DMS53 treated with DMSO at 0.1 percent for 48 hours (cell line): ENCODE data around the gene METTL16.
A peak's percentile ranks its signal among the peaks of the same experiment; 100 is the strongest.
"Not testable (repeated sequence)": the region's sequence is repeated elsewhere in the genome, so short reads cannot be mapped to it uniquely, and the experiment has no call there.

ENCODE experiments used
- DNase-seq: peaks from one replicate; lab custom pipeline; 2025; ENCODE audit not compliant: unreplicated experiment; lab: John Stamatoyannopoulos, UW

The METTL16 gene

DNA sequence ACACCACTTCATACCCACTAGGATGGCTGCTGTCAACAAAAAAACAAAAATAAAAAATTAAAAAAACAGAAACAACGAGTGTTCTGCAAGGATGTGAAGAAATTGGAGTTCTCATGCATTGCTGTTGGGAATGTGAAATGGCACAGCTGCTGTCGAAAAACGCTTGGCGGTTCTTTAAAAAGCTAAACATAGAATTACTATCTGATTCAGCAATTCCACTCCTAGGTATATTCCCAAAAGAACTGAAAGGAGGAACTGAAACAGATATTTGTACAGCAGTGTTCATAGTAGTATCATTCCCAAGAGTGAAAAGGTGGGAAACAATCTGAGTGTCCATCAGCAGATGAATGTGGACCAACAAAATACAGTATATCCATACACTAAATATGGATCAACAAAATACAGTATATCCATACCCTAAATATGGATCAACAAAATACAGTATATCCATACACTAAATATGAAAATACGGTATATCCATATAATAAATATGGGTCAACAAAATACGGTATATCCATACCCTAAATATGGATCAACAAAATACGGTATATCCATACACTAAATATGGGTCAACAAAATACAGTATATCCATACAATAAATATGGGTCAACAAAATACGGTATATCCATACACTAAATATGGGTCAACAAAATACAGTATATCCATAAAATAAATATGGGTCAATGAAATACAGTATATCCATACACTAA lies 8.7 kb downstream of the METTL16 start:
- DNase-seq: no peak

DNA sequence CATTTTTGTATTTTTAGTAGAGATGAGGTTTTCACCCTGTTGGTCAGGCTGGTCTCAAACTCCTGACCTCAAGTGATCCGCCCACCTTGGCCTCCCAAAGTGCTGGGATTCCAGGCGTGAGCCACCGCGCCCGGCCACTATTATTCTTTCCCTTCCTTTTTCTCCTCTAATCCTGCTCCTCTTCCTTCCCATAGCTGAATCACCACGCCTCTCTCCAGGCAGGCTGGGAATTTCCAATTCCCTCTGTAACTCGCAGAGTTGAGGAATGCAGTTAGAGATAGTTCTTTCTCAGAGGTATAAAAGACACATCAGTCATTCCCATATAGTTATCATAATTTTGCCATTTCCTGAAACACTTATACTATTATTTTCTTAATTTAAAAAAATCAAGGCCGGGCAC lies 11.2 kb downstream of the METTL16 start:
- no peak for DNase-seq

DNA sequence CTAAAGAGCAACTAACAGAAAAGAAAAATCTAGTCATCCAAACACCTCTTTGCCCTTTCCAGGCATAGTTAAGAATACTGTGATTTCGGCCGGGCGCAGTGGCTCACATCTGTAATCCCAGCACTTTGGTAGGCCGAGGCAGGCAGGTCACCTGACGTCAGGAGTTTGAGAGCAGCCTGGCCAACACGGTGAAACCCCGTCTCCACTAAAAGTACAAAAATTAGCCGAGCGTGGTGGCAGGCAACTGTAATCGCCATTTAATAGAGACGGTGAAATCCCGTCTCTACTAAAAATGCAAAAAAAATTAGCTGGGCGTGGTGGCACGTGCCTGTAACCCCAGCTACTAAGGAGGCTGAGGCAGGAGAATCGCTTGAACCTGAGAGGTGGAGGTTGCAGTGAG lies 22.4 kb downstream of the METTL16 start:
- not testable (repeated sequence) for DNase-seq

DNA sequence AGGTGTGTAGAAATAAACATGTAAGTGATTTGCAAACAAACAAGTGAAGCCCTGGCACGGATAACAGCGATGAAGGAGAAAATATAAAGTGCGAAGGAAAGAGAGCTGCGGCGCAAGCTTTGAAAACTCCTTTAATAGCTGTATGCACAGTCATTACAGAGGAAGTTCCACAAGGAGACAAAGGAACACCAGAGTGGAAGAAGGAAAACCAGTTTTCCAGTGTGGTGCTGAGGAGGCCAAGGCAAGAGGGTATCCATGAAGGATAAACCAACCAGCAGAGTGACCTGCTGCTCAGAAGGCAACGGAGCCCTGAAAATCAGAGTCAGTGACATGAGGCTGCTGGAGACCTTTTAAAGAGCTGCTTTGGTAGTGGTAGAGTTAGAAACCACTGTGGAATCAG lies 24.4 kb downstream of the METTL16 start:
- DNase-seq: no peak

DNA sequence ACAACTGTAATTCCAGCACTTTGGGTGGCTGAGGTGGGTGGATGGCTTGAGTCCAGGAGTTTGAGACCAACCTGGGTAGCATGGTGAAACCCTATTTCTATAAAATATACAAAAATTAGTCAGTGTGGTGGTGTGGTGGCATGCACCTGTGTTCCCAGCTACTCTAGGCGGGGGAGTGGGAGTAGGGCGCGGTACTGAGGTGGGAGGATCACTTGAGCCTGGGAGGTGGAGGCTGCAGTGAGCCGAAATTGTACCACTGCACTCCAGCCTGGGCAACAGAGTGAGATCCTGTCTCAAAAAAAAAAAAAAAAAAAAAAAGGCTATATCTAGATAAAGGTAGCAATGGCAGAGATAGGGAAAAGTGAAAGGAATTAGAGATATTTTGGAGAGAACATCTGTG lies 25.0 kb downstream of the METTL16 start:
- DNase-seq: not testable (repeated sequence)

DNA sequence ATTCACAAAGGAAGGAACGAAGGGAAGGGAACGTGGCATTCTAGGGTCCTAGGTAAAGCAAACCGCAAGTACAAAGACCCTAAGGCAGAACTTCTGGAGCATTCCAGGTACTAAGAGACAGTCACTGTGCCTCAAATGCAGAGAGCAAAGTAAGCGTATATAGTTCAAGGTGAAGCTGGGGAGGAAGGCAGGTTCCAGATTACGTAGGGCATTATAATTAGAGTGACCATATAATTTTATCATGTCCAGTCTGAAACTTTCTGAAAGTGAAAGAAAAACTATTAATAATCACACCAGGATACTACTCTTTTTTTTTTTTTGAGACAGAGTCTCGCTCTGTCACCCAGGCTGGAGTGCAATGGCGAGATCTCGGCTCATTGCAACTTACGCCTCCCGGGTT lies 25.7 kb downstream of the METTL16 start:
- no peak for DNase-seq

DNA sequence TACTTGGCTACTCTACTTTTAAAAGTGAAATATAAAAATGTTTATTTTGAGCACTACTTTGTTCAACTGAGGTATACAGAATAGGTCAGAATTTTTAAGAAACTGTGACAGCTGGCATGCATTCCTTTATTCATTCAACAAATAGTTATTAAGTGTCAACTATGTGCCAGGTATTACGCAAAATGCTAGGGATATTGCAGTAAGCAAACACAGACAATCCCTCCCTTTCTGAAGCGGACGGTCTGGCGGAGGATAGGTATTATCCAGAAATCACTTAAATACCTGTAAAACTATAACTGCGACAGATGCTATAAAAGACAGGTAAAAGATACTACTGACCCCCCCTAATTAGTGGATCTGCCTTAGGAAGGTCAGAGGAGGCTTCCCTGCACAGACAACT lies 26.1 kb downstream of the METTL16 start:
- DNase-seq: no peak

DNA sequence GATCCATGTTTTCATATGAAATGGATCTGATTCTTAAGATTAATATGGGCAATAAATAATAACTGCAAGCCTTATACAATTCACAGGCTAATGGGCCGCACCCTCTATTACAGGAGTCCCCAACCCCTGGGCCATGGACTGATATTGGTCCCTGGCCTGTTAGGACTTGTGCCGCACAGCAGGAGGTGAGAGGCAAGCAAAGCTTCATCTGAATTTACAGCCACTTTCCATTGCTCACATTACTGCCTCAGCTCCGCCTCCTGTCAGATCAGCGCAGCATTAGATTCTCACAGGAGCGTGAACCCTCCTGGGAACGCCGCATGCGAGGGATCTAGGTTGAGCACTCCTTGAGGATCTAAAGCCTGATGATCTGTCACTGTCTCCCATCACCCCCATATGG lies 26.8 kb downstream of the METTL16 start:
- DNase-seq: no peak

DNA sequence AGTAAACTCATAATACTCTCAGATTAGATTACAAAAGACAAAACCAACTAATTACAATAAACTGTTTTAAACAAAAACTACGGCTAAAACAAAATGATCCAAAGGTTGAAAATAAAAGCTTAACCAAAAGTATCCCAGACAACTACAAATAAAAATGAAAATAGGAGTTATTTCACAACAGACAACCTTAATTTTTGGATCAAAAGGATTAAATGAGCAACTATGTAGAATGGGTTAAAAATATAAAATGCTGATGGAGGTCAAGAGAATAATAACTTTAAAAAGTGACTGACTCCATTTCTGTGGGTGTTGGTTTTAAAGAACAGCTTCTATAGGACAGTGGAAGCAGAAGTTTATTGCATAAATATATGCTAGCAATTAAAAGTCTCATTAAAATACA lies 28.6 kb downstream of the METTL16 start:
- DNase-seq: no peak

DNA sequence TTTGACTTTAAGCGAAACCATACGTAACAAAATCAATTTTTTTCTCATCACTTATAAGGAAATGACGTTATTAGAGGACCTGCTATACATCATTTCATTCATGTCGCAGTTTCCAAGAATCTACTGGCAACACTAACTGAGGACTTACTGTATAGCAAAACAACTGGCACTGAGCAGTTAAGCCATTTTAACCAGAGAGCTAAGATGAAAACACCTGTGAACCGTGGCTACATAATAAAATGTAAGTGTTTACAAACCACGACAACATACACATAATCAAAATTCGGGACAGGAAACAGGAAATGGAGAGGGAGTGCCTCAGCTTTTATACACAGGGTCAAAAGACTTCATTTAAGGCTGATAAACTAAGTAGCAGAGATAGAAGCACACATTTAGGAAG lies 29.5 kb downstream of the METTL16 start:
- DNase-seq: no peak

DNA sequence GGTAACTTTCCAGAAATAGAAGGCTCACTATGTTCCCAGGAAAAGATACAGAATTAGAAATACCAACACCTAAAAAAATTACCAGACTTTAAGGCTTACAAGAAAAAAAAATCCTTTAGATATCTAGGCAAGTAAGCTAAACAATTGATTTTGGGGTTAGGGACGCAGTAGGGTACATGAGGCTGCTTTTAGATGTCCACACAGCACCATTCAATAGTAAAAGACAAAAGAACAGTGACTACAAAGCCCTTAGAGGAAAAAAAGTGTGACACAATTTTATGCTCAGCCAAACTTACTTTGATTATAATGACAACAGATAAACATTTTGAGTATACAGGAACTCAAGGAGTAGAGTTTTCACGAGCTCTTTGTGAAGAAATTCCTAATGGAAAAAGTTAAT lies 29.9 kb downstream of the METTL16 start:
- DNase-seq: no peak

DNA sequence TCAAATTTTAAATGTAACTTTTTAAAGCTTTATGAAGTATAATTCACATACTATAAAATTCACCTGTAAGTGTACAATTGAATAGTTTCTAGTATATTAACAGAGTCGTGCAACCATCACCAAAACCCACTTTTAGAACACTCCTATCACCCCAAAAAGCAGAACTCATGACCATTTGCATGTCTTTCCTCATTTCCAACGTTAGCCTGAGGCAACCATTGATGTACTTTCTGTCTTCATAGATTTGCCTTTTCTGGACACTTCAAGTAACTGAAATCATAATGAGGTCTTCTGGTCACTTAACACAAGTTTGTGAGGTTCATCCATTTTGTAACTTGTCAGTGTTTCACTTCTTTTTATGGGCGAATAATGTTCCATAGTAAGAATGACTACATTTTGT lies 33.2 kb downstream of the METTL16 start:
- no peak for DNase-seq

DNA sequence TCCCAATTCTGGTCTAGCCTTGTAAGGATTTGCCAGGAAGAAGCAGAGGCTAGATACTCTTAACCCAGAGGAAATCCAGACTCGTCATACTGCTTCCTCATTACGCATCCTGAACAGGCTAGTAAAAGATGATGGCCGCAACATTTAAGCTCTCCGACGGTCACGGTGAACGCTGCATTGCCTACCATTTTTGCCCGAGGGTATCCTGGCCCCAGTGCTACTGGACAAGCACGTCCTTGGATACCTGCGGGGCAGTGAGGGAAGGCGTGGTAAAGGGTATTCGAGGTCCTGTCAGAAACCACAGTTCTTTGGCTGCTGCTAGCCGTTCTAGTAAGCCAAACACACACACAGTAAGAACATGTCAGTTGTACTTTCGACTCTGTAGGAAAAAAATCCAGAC lies 36.6 kb downstream of the METTL16 start:
- no peak for DNase-seq

DNA sequence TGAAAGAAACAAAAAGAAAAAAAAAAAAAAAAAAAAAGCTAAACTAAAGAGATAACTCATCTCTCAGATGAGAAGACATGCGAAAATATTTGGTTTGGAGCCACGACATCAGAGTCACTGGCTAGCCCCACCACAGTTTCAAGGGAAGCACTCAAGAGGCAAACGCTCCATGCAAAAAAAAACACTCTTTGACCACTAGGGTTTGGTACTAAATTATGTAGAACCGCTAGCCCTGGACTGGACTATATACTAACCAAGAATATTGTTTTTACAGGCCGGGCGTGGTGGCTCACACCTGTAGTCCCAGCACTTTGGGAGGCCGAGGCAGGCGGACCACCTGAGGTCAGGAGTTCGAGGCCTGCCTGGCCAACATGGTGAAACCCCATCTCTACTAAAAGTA lies 37.3 kb downstream of the METTL16 start:
- no peak for DNase-seq

DNA sequence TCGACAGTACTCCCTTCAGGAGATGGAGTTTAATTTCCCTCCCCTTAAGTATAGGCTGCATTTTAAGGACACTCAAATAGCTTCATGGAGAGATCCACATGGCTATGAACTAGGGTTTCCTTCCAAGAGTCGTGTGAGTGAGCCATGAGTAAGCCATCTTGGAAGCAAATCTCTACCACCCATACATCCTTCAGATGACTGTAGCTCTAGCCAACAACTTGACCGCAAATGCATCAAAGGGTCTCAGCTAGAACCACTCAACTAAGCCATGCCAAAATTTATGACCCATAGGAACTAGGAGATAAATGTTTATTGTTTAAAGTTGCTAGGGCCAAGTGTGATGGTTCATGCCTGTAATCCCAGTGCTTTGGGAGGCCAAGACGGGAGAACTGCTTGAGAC lies 43.4 kb downstream of the METTL16 start:
- no peak for DNase-seq

DNA sequence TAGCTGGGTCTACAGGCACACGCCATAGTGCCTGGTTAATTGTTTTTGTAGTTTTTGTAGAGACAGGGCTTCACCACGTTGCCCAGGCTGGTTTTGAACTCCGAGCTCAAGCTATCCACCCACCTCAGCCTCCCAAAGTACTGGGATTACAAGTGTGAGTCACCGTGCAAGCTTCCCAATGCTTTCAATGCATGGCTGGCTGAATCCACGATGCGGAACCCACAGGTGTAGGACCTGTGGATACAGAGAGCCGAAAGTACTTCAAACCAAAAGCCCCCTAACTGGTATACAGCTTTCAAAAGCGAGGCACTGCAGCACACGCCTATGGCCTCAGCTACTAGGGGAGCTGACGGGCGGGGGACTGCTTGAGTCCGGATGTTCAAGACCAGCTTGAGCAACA lies 44.8 kb downstream of the METTL16 start:
- DNase-seq: no peak

DNA sequence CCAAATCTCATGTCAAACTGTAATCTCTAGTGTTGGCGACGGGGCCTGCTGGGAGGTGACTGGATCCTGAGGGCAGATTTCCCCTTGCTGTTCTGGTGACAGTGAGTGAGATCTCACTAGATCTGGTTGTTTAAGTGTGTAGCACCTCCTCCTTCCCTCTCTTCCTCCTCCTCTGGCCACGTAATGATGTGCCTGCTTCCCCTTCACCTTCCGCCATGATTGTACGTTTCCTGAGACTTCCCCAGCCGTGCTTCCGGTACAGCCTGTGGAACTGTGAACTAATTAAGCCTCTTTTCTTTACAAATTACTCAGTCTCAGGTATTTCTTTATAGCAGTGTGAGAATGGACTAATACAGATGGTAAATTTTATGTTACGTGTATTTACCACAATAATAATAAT lies 49.2 kb downstream of the METTL16 start:
- no peak for DNase-seq

DNA sequence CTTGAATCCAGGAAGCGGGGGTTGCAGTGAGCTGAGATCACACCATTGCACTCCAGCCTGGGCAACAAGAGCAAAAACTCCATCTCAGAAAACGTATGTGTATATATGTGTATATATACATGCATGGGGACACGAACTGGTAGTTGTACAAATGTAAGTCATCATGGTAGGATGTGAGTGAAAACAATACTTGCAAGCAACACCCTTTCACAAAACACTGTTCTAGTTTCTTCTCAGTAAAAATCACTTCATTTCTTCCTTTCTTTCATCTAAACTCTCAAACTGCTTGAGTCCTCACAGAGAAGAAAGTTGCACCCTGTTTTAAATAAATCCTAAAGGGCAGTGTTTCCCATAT lies 51.8 kb downstream of the METTL16 start:
- DNase-seq: no peak

DNA sequence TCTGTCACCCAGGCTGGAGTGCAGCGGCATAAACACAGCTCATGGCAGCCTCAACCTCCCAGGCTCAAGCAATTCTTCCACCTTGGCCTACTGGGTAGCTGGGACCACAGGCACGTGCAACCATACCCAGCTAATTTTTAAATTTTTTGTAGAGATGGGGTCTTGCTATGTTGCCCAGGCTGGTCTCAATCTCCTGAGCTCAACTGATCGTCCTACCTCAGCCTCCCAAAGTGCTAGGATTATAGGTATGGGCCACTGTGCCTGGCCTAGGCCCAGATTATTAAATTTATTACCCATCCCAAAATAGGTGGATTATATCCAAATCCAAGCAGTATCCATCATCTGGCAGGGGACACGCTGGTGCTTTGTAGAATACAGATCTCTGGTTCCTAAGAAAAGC lies 53.8 kb downstream of the METTL16 start:
- DNase-seq: no peak

DNA sequence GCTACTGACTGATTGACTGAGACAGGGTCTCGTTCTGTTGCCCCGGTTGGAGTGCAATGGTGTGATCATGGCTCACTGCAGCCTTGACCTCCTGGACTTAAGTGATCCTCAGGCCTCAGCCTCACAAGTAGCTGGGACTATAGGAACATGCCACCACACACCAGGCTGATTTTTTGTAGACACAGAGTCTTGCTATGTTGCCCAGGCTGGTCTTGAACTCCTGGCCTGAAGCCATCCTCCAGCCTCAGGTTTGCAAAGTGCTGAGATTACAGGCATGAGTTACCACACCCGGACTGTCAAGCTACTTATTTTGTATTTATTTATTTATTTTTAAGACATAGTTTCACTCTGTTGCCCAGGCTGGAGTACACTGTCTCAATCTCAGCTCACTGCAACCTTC lies 55.2 kb downstream of the METTL16 start:
- DNase-seq: no peak

DNA sequence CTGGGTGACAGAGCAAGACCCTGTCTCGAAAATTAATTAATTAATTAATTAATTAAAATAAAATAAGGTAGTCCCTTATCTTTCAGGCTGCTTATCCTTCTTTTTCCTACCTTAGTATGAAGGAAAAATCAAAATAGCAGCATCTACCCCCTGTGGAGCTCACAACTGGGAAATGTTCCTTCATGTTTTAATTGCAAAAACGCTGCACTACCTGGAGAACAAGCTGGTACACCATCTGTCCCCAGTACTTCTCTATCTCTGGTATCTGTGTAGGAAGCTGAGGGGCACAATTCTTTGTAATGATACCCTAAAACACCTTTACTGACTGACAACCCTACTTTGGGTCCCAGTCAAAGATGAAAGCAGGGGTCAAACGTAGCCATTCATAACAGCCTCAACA lies 55.7 kb downstream of the METTL16 start:
- DNase-seq: no peak

DNA sequence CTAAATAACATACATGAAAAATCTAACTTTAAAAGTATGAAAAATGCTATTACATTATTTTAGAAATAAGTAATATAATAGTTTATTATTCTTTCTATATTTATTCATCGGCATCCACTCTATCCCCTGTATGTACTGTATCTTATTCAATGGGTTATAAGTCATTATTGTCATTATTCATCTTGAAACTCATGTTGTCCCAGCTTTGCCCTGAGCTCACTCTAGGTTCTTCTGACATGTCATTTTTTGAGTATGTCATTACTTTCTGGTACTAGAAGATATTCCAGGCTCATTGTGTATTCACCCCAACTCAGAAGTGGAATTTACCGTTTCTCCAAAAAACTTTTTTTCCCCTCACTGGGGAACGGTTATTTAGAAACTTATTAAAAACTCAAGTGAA lies 57.8 kb downstream of the METTL16 start:
- DNase-seq: no peak

DNA sequence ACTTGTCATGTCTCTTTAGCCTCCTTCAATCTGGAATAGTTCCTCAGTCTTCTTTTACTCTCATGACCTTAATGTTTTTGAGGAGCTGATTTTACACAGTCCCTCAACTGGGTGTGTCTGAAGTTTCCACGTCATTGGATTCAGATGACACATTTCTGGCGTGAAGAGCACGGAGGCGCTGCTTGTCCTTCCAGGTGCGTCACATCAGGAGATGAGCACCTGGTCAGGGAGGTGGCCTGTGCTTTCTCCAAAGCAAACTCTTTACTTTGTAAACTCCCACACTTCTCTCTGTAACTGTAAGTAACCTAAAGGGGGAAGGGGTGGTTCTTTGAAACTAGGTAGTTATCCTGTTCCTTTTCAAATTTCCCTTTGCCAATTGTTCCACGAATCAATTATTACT lies 58.4 kb downstream of the METTL16 start:
- DNase-seq: peak; percentile 17
